Endothelial cell (in vitro differentiated cells): Measurements from ENCODE around the gene TMEM52B. TPM values are rescaled to one million over a fixed set of nuclear protein-coding genes. Genes with fewer than 3 reads are reported as not detected.

Experiments
- DNase-seq: peaks from one replicate; pipeline ENCODE4 v3.0.0; 2021; ENCODE audit warnings: low spot score
- H3K27ac Mint-ChIP-seq: one replicate; pipeline ENCODE4 v1.8.0; 2021; ENCODE audit warnings: mixed read lengths, inconsistent platforms; ENCODE audit not compliant: unreplicated experiment
- H3K27me3 Mint-ChIP-seq: one replicate; pipeline ENCODE4 v1.8.0; 2021; ENCODE audit warnings: mild to moderate bottlenecking, moderate library complexity, mixed read lengths, inconsistent platforms; ENCODE audit not compliant: unreplicated experiment
- H3K36me3 Mint-ChIP-seq: one replicate; pipeline ENCODE4 v1.8.0; 2021; ENCODE audit warnings: mild to moderate bottlenecking, low read depth, mixed read lengths, inconsistent platforms; ENCODE audit not compliant: unreplicated experiment
- H3K4me1 Mint-ChIP-seq: one replicate; pipeline ENCODE4 v1.8.0; 2021; ENCODE audit warnings: mild to moderate bottlenecking, mixed read lengths, inconsistent platforms; ENCODE audit not compliant: unreplicated experiment
- H3K4me3 Mint-ChIP-seq: one replicate; pipeline ENCODE4 v1.8.0; 2021; ENCODE audit warnings: mild to moderate bottlenecking, mixed read lengths, inconsistent platforms; ENCODE audit not compliant: unreplicated experiment
- H3K9me3 Mint-ChIP-seq: one replicate; pipeline ENCODE4 v1.8.0; 2021; ENCODE audit warnings: mixed read lengths, inconsistent platforms; ENCODE audit not compliant: unreplicated experiment
- CTCF ChIP-seq: fragments of 200-600 bp; sonication (generic); IDR thresholded peaks from one replicate; pipeline ENCODE4 v1.5.0; 2021; ENCODE audit warnings: antibody characterized with exemption; ENCODE audit not compliant: unreplicated experiment
- total RNA-seq: library from RNA; stranded (reverse); fragmentation: NEBNext Ultra II Directional; extraction: Animal tissue kit (Norgen Biotek cat#: 25700); gene quantifications from one replicate; pipeline ENCODE4 v1.2.1, GENCODE V29; 2021; ENCODE audit not compliant: unreplicated experiment

Gene TMEM52B
- total RNA-seq, 1 donor from 2014 or later = not detected

- Mint-ChIP-seq H3K27ac (no peak overlapping the region), H3K36me3 (no peaks in the 10 kb centered on the region), H3K4me3 (peak overlapping the region; percentile 89), H3K9me3 (no peaks in the 10 kb centered on the region), H3K4me1 (peaks cover 6% of the 10 kb centered on the region), H3K27me3 (peaks cover 5% of the 10 kb centered on the region)
- peak; percentile 67 for DNase-seq
- TF ChIP-seq CTCF = peak; percentile 98
Measured at GRCh38 chr12:10153271-10154144, 25.3 kb upstream of the TMEM52B start.

GRCh38 chr12:10154145-10154496 lies 24.7 kb upstream of the TMEM52B start:
- DNase-seq = no peak
- no peaks in the 10 kb centered on the region for H3K9me3 Mint-ChIP-seq
- TF ChIP-seq CTCF = no peak
- peaks cover 5% of the 10 kb centered on the region for H3K27me3 Mint-ChIP-seq
- H3K4me3 Mint-ChIP-seq = peak overlapping the region; percentile 89
- peaks cover 6% of the 10 kb centered on the region for H3K4me1 Mint-ChIP-seq
- H3K27ac Mint-ChIP-seq = no peak overlapping the region
- H3K36me3 Mint-ChIP-seq = no peaks in the 10 kb centered on the region

GRCh38 chr12:10155966-10156365 lies 22.9 kb upstream of the TMEM52B start:
- no peaks in the 10 kb centered on the region for H3K9me3 Mint-ChIP-seq
- no peaks in the 10 kb centered on the region for H3K36me3 Mint-ChIP-seq
- H3K27ac Mint-ChIP-seq = no peak overlapping the region
- H3K4me3 Mint-ChIP-seq = no peak overlapping the region
- peaks cover 5% of the 10 kb centered on the region for H3K27me3 Mint-ChIP-seq
- no peak for DNase-seq
- peaks cover 6% of the 10 kb centered on the region for H3K4me1 Mint-ChIP-seq
- no peak for TF ChIP-seq CTCF

- Mint-ChIP-seq H3K4me3 (no peak overlapping the region), H3K4me1 (peaks cover 6% of the 10 kb centered on the region), H3K27ac (no peak overlapping the region), H3K36me3 (no peaks in the 10 kb centered on the region), H3K9me3 (no peaks in the 10 kb centered on the region), H3K27me3 (peaks cover 5% of the 10 kb centered on the region)
- no peak for DNase-seq
- peak; percentile 26 for TF ChIP-seq CTCF
Measured at GRCh38 chr12:10158406-10158805, 20.4 kb upstream of the TMEM52B start.

- Mint-ChIP-seq H3K9me3 (no peaks in the 10 kb centered on the region), H3K36me3 (no peaks in the 10 kb centered on the region), H3K4me1 (no peaks in the 10 kb centered on the region), H3K4me3 (no peak overlapping the region), H3K27ac (no peak overlapping the region), H3K27me3 (no peaks in the 10 kb centered on the region)
- DNase-seq = no peak
- TF ChIP-seq CTCF = no peak
Measured at GRCh38 chr12:10159280-10159679, 19.6 kb upstream of the TMEM52B start.
